ENCODE results near the gene UVRAG. TPM values are rescaled to one million over a fixed set of nuclear protein-coding genes. Genes with fewer than 3 reads are reported as not detected.

UVRAG gene
- total and polyA plus RNA-seq, 2 of the 13 experiments (the other 11 are each of a cell fraction or from before 2014, with no cell fraction given), result 9.7 to 17.3 TPM

- in situ Hi-C loops (cut with HindIII; ENCODE audit: extremely low pct_ligation_motif_present, low pct_unique_long_range_greater_than_20kb), result loop anchor here (5.0 kb wide), 1 partner anchor 250 kb away; no protein-coding TSS in a partner anchor
- TF ChIP-seq ETV5 (CRISPR knock-in tag; IDR thresholded peaks at IDR 0.05; ENCODE audit: borderline replicate concordance), result peak; percentile 54; the same call in 1 of the 2 replicates
- TF ChIP-seq MNT (IDR thresholded peaks at IDR 0.05), result no peak
- TF ChIP-seq, protein P1, sequence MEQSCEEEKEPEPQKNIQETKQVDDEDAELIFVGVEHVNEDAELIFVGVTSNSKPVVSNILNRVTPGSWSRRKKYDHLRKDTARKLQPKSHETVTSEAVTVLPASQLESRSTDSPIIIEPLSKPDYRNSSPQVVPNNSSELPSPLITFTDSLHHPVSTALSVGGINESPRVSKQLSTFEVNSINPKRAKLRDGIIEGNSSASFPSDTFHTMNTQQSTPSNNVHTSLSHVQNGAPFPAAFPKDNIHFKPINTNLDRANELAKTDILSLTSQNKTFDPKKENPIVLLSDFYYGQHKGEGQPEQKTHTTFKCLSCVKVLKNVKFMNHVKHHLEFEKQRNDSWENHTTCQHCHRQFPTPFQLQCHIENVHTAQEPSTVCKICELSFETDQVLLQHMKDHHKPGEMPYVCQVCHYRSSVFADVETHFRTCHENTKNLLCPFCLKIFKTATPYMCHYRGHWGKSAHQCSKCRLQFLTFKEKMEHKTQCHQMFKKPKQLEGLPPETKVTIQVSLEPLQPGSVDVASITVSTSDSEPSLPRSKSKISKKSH (CRISPR knock-in tag; IDR thresholded peaks at IDR 0.05; ENCODE audit: borderline replicate concordance), result 0 out of 2 replicates have a peak, but pooled peaks have one; percentile 57
- peak; percentile 69 for TF ChIP-seq ZNF788 (CRISPR knock-in tag; IDR thresholded peaks at IDR 0.05; ENCODE audit: borderline replicate concordance)
- no peak; the same call in 1 of the 2 replicates for TF ChIP-seq ZNF556 (CRISPR knock-in tag; IDR thresholded peaks at IDR 0.05; ENCODE audit: borderline replicate concordance)
- TF ChIP-seq ZNF670 (CRISPR knock-in tag; IDR thresholded peaks at IDR 0.05; ENCODE audit: borderline replicate concordance), result no peak
- peak; percentile 61; the same call in 1 of the 2 replicates for TF ChIP-seq RXRA (CRISPR knock-in tag; IDR thresholded peaks at IDR 0.05)
- TF ChIP-seq HNRNPLL (IDR thresholded peaks at IDR 0.05; ENCODE audit: low read depth, low read length, poor library complexity, severe bottlenecking), result peak; percentile 34
- TF ChIP-seq ZFP91 (CRISPR knock-in tag; IDR thresholded peaks at IDR 0.05; ENCODE audit: borderline replicate concordance), result peak; percentile 67; the same call in 1 of the 2 replicates
- no peak for TF ChIP-seq BCL6 (CRISPR knock-in tag; IDR thresholded peaks at IDR 0.05)
- no peak for TF ChIP-seq PHB2 (IDR thresholded peaks at IDR 0.05; ENCODE audit: partially characterized antibody)
- TF ChIP-seq PATZ1 (CRISPR knock-in tag; IDR thresholded peaks at IDR 0.05), result no peak
- no peak for TF ChIP-seq KDM3A (CRISPR knock-in tag; IDR thresholded peaks at IDR 0.05; ENCODE audit: low read depth)
- TF ChIP-seq, protein P2, sequence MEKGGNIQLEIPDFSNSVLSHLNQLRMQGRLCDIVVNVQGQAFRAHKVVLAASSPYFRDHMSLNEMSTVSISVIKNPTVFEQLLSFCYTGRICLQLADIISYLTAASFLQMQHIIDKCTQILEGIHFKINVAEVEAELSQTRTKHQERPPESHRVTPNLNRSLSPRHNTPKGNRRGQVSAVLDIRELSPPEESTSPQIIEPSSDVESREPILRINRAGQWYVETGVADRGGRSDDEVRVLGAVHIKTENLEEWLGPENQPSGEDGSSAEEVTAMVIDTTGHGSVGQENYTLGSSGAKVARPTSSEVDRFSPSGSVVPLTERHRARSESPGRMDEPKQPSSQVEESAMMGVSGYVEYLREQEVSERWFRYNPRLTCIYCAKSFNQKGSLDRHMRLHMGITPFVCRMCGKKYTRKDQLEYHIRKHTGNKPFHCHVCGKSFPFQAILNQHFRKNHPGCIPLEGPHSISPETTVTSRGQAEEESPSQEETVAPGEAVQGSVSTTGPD (CRISPR knock-in tag; IDR thresholded peaks at IDR 0.05), result no peak
Observed at GRCh38 chr11:76152086-76152681, 337.2 kb downstream of the UVRAG start.

More at GRCh38 chr11:76152086-76152681, 337.2 kb downstream of the UVRAG start:
- Histone ChIP-seq H3K4me3 (replicated peaks in 1 of 3; ENCODE audit: insufficient read depth in 1 of 3, low read depth in 2 of 3, low read length in 3 of 3) (peak overlapping the region; percentile 28 to 68 (median 46); a peak in 5 of 6 replicates), H2AFZ (ENCODE audit: low read length) (no peak overlapping the region), H3K9me3 (ENCODE audit: low read length) (no peaks in the 10 kb centered on the region), H3K79me2 (ENCODE audit: insufficient read depth, low read length) (no peaks in the 10 kb centered on the region), H3K9ac (ENCODE audit: insufficient read depth, low read depth, low read length) (peak overlapping the region; percentile 42; the same call in 1 of the 2 replicates), H3K4me2 (ENCODE audit: low read depth, low read length) (peak overlapping the region; percentile 85), H3K4me1 (ENCODE audit: insufficient read depth, low read length) (peaks cover 94% of the 10 kb centered on the region), H3K27ac (ENCODE audit: extremely low read length, insufficient read depth, low read length) (no peak overlapping the region), H3K36me3 (replicated peaks in 1 of 2; ENCODE audit: control insufficient read depth in 1 of 2, insufficient read depth in 2 of 2, low read length in 2 of 2) (no peaks in the 10 kb centered on the region), H3K27me3 (ENCODE audit: control insufficient read depth in 1 of 2, insufficient read depth in 2 of 2, low read length in 2 of 2) (no peaks in the 10 kb centered on the region), H4K20me1 (ENCODE audit: insufficient read depth, low read length) (no peaks in the 10 kb centered on the region)
- peak; percentile 57 for ATAC-seq
- DNase-seq (ENCODE audit: low spot score), result peak; percentile 70
- intact Hi-C loops (cut with micrococcal nuclease; ENCODE audit: unreplicated experiment), result loop anchor here (1.0 kb wide), 1 partner anchor 255 kb away; no protein-coding TSS in a partner anchor
- no peak for FAIRE-seq
- 44% methylated on average over 20 of the region's 30 CpGs for WGBS (ENCODE audit: low lambda C conversion rate)
- ChIA-PET CTCF (ENCODE audit: low intra/inter-chr PET ratio, low total read pairs) (interaction anchor here (0.6 to 2.3 kb wide), 3 partner anchors 55 to 287 kb away, joined by 3 to 14 read pairs (median 4); no protein-coding TSS in a partner anchor), POLR2A (no interaction called here)
- BruUV-seq (replicated peaks), result no TSS peak

All from HepG2 (cell line).